RWPE1 (cell line): ENCODE data around the gene COA4.

ENCODE experiments used
- CTCF ChIA-PET: fragments of 350-600 bp; sonication (Branson Sonifier 250); formaldehyde crosslinking; extraction: SDS; loops from one replicate; lab custom pipeline; 2021; lab: Yijun Ruan, JAX
- POLR2A ChIA-PET: fragments of 400-600 bp; formaldehyde crosslinking; extraction: SDS; loops from one replicate; lab custom pipeline; 2020; ENCODE audit warnings: antibody characterized with exemption; ENCODE audit not compliant: low non-redundant PET; lab: Yijun Ruan, JAX
- DNase-seq: peaks from one replicate; pipeline ENCODE4 v3.0.0; 2012; ENCODE audit warnings: low spot score
- H3K27ac ChIP-seq: fragments of 450-650 bp; 2 replicates; pipeline ENCODE4 v1.5.1; 2017
- CTCF ChIP-seq: fragments of 450-650 bp; conservative IDR thresholded peaks from 2 replicates; pipeline ENCODE4 v1.5.1; 2017; ENCODE audit warnings: low read depth, mild to moderate bottlenecking

The COA4 gene

GRCh38 chr11:73907191-73907590, 30.5 kb upstream of the COA4 start:
- H3K27ac ChIP-seq: no peak overlapping the region
- POLR2A ChIA-PET: no interaction called here
- TF ChIP-seq CTCF: no peak
- peak; percentile 83 for DNase-seq
- CTCF ChIA-PET: interaction anchor here (0.7 kb wide), 1 partner anchor 18 kb away, joined by 3 read pairs; no protein-coding TSS in a partner anchor

- no peak for TF ChIP-seq CTCF
- POLR2A ChIA-PET: no interaction called here
- no peak for DNase-seq
- CTCF ChIA-PET: interaction anchor here (0.6 to 0.7 kb wide), 2 partner anchors 209 to 631 kb away, joined by 3 read pairs; no protein-coding TSS in a partner anchor
- no peak overlapping the region for H3K27ac ChIP-seq
Measured at GRCh38 chr11:73902303-73902702, 25.7 kb upstream of the COA4 start.

GRCh38 chr11:73894725-73895335, 18.2 kb upstream of the COA4 start:
- DNase-seq: no peak
- CTCF ChIA-PET: no interaction called here
- POLR2A ChIA-PET: no interaction called here
- TF ChIP-seq CTCF: no peak
- peak overlapping the region; percentile 46; the same call in 1 of the 2 replicates for H3K27ac ChIP-seq

- TF ChIP-seq CTCF: no peak
- no peak for DNase-seq
- ChIA-PET POLR2A (no interaction called here), CTCF (no interaction called here)
- H3K27ac ChIP-seq: no peak overlapping the region
Measured at GRCh38 chr11:73893041-73893440, 16.4 kb upstream of the COA4 start.

- no peak for TF ChIP-seq CTCF
- ChIA-PET CTCF (interaction anchor here (0.8 kb wide), 1 partner anchor 548 kb away, joined by 3 read pairs; no protein-coding TSS in a partner anchor), POLR2A (no interaction called here)
- no peak for DNase-seq
- no peak overlapping the region for H3K27ac ChIP-seq
Measured at GRCh38 chr11:73889536-73889935, 12.9 kb upstream of the COA4 start.

GRCh38 chr11:73889019-73889418, 12.4 kb upstream of the COA4 start:
- ChIA-PET POLR2A (no interaction called here), CTCF (interaction anchor here (0.8 kb wide), 1 partner anchor 548 kb away, joined by 3 read pairs; no protein-coding TSS in a partner anchor)
- no peak overlapping the region for H3K27ac ChIP-seq
- DNase-seq: peak; percentile 31
- no peak for TF ChIP-seq CTCF
